Subcutaneous adipose tissue (tissue), 4 donors: ENCODE results near the gene PTOV1. TPM values are rescaled to one million over a fixed set of nuclear protein-coding genes. Genes with fewer than 3 reads are reported as not detected.

Source experiments
- CTCF ChIP-seq: fragments of 450-650 bp; IDR thresholded peaks from one replicate; pipeline ENCODE4 v1.5.1; 2016; ENCODE audit warnings: low read depth, mild to moderate bottlenecking, control low read depth, antibody characterized with exemption, moderate library complexity
- total RNA-seq, 4 donors: library from RNA; depleted of rRNA; stranded (reverse); fragments of >200 nt; gene quantifications; one replicate each; pipeline ENCODE4 v1.1.0, GENCODE V29; 2016

Gene PTOV1
- total RNA-seq, 4 donors from 2014 or later: 39.3 to 65.9 (median 44.2) TPM

- no peak for TF ChIP-seq CTCF
Measured at GRCh38 chr19:49894879-49895565, 44.1 kb downstream of the PTOV1 start.

- TF ChIP-seq CTCF: no peak
Measured at GRCh38 chr19:49895566-49896297, 44.8 kb downstream of the PTOV1 start.

- no peak for TF ChIP-seq CTCF
Measured at GRCh38 chr19:49896863-49897621, 46.1 kb downstream of the PTOV1 start, which contains the start of gene IL4I1. IL4I1 (minus strand) TSS chr19:49896887; CDS start chr19:49896160, 727 bp downstream.

GRCh38 chr19:49904136-49904535, 53.2 kb downstream of the PTOV1 start:
- TF ChIP-seq CTCF: no peak

- TF ChIP-seq CTCF: no peak
Measured at GRCh38 chr19:49906879-49907564, 56.1 kb downstream of the PTOV1 start.

GRCh38 chr19:49907745-49908446, 56.9 kb downstream of the PTOV1 start:
- no peak for TF ChIP-seq CTCF
